Mucosa of gallbladder (tissue), 1 donor: ENCODE results near the gene SKIC3. TPM values are rescaled to one million over a fixed set of nuclear protein-coding genes. Genes with fewer than 3 reads are reported as not detected.

ENCODE experiments used
- DNase-seq: peaks from one replicate; pipeline ENCODE4 v3.0.0-alpha.2; 2020; ENCODE audit warnings: low spot score
- total RNA-seq: library from RNA; stranded (reverse); gene quantifications from one replicate; pipeline ENCODE4 v1.2.1, GENCODE V29; 2021
- donor health status: DM: no; HTN: no; CAD: no.

SKIC3 gene
- total RNA-seq, 1 donor from 2014 or later, result 57.4 TPM

GRCh38 chr5:95531491-95531890, 23.3 kb downstream of the SKIC3 start:
- no peak for DNase-seq

GRCh38 chr5:95530416-95530815, 24.4 kb downstream of the SKIC3 start:
- no peak for DNase-seq

DNA sequence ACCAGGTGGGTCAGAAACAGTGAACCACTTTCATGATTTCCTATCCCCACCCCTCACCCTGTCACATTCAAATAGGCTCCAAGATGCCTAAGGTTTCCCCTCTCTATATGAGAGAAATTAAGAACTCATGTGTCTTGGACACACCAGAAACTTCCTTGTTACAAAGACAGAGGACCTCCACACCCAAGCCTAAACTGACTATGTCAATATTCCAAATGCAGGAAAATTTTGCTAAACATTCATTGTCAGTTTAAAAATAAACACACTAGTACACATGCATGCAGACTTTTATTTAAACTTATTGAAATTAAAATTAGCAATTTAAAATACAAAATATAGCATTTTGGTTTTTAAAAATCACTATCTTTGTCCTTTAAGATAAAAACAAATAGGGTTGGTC, 26.2 kb downstream of the SKIC3 start:
- DNase-seq, result no peak

GRCh38 chr5:95526871-95527270, 27.9 kb downstream of the SKIC3 start:
- no peak for DNase-seq

- DNase-seq, result no peak
Observed at GRCh38 chr5:95524423-95524822, 30.4 kb downstream of the SKIC3 start.

- DNase-seq, result no peak
Observed at GRCh38 chr5:95520206-95520605, 34.6 kb downstream of the SKIC3 start.

DNA sequence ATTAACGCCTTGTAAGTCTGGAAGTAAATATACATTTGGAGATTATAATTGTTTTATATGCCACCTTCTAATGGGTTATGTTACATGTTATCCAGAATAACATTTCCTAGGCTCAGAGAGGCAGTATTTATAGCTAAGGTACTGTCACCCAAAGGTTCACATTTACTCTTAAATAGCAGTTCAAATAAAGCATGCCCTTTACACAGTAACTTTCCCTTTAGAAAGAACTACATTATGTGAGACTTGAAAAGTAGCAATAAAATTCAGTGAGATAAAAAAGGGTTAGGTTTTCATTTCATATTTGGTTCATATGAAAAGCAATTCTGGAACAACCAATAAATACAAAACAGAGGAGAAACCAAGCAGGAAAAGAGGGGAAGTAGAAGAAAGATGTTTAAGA, 35.1 kb downstream of the SKIC3 start:
- DNase-seq, result no peak

DNA sequence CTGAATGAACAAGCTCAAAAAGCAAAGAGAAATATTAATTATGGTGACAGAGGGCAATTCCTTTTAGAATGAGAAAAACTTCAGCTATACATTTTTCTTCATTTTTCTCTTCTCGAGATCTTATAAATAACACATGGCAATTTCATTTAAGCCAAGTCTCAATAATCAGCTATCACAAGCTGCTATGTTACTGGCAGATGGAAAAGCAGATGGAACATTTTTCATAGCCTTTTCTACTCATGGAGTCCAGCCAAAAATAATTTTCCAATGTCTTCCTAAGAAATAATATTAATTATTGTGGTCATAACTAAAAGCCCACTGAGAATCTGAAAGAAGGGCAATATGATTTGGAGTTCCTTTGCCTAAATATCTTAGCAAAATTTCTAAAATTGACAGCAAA, 35.6 kb downstream of the SKIC3 start:
- DNase-seq, result no peak

GRCh38 chr5:95518417-95518816, 36.4 kb downstream of the SKIC3 start:
- no peak for DNase-seq

GRCh38 chr5:95511606-95512005, 43.2 kb downstream of the SKIC3 start:
- DNase-seq, result no peak

GRCh38 chr5:95508550-95508949, 46.2 kb downstream of the SKIC3 start:
- DNase-seq, result no peak

Other genes with a start within 250 kb of the SKIC3 start
- gene FAM81B, start 163.6 kb downstream of the SKIC3 start, total RNA-seq, result not detected
- gene ARSK, start 124 bp upstream of the SKIC3 start, total RNA-seq, result 5.9 TPM
- not detected for gene GPR150, start 65.1 kb upstream of the SKIC3 start, total RNA-seq
- 1.3 TPM for gene RFESD, start 91.8 kb upstream of the SKIC3 start, total RNA-seq
- 0.20 TPM for gene SPATA9, start 128.0 kb upstream of the SKIC3 start, total RNA-seq
- gene RHOBTB3, start 176.4 kb upstream of the SKIC3 start, total RNA-seq, result 38.6 TPM